B cell (primary cell): ENCODE data around the gene CFAP97D2. TPM values are rescaled to one million over a fixed set of nuclear protein-coding genes. Genes with fewer than 3 reads are reported as not detected.

Source experiments
- ATAC-seq: fragments of 200-7000 bp; cut with Tn5 transposase; one replicate; pipeline ENCODE4 v1.10.0; 2021; ENCODE audit warnings: low read depth, mild to moderate bottlenecking, moderate number of reproducible peaks, moderate library complexity
- CTCF ChIA-PET: fragments of 350-600 bp; sonication (Branson Sonifier 250); formaldehyde crosslinking; loops from one replicate; lab custom pipeline; 2021; ENCODE audit warnings: antibody characterized with exemption, inconsistent platforms; lab: Charles Lee
- POLR2A ChIA-PET: fragments of 350-600 bp; sonication (Branson Sonifier 250); formaldehyde crosslinking; loops from one replicate; lab custom pipeline; 2021; ENCODE audit warnings: antibody characterized with exemption; lab: Charles Lee
- DNase-seq: peaks from one replicate; pipeline ENCODE4 v3.0.0; 2013
- H2AFZ ChIP-seq: 2 replicates; pipeline ENCODE4 v1.6.1; 2012; ENCODE audit warnings: mild to moderate bottlenecking, low read depth, low read length; ENCODE audit not compliant: insufficient read depth, poor library complexity, severe bottlenecking
- H3K27ac ChIP-seq, 2 donors: 1 replicate in 1 of 2; 2 replicates in 1 of 2; pipeline ENCODE4 v1.5.1; 2012 to 2013; ENCODE audit warnings: low read length in 2 of 2, mild to moderate bottlenecking in 2 of 2, moderate library complexity in 1 of 2
- H3K27me3 ChIP-seq, 4 experiments: fragments of 200-600 bp in 1 of 4; sonication (generic) in 1 of 4; replicated peaks in 1 of 4; 1 replicate in 2 of 4; 2 replicates in 2 of 4; pipeline versions ENCODE4 v1.6.1 to v1.7.0; 2013 to 2016; ENCODE audit warnings: low read length in 3 of 4, mild to moderate bottlenecking in 2 of 4, mixed read lengths in 1 of 4, moderate library complexity in 1 of 4; ENCODE audit not compliant: insufficient read depth in 4 of 4, control insufficient read depth in 3 of 4; ENCODE audit errors: control extremely low read depth in 1 of 4
- H3K36me3 ChIP-seq, 2 experiments: replicated peaks in 1 of 2; 1 replicate in 1 of 2; 2 replicates in 1 of 2; pipeline versions ENCODE4 v1.6.1 to v1.7.1; 2013; ENCODE audit warnings: low read length in 1 of 2; ENCODE audit not compliant: insufficient read depth in 2 of 2, control insufficient read depth in 1 of 2; ENCODE audit errors: control extremely low read depth in 1 of 2, extremely low read depth in 1 of 2
- H3K4me1 ChIP-seq, 2 donors: fragments of 200-600 bp in 1 of 2; sonication (generic) in 1 of 2; 1 replicate in 1 of 2; 2 replicates in 1 of 2; pipeline versions ENCODE4 v1.5.1 to v1.6.1; 2013 to 2017; ENCODE audit warnings: low read length in 2 of 2; ENCODE audit not compliant: control insufficient read depth in 2 of 2, insufficient read depth in 2 of 2
- H3K4me2 ChIP-seq: replicated peaks from 2 replicates; pipeline ENCODE3; 2012; ENCODE audit warnings: mild to moderate bottlenecking, low read depth, low read length; ENCODE audit not compliant: poor library complexity, severe bottlenecking
- H3K4me3 ChIP-seq, 5 experiments: fragments of 200-600 bp in 1 of 5; sonication (generic) in 1 of 5; 1 replicate in 3 of 5; 2 replicates in 2 of 5; pipeline versions ENCODE4 v1.5.1 to v1.7.0; 2011 to 2016; ENCODE audit warnings: low read length in 4 of 5, mild to moderate bottlenecking in 4 of 5, low read depth in 2 of 5, control low read depth in 1 of 5, moderate library complexity in 1 of 5; ENCODE audit not compliant: insufficient read depth in 1 of 5; ENCODE audit errors: control extremely low read depth in 1 of 5, extremely low read depth in 1 of 5
- H3K79me2 ChIP-seq: fragments of 200-600 bp; sonication (generic); one replicate; pipeline ENCODE4 v1.6.0; 2016; ENCODE audit warnings: low read length; ENCODE audit not compliant: control insufficient read depth, insufficient read depth
- H3K9ac ChIP-seq: fragments of 200-600 bp; sonication (generic); 2 replicates; pipeline ENCODE4 v1.6.1; 2017; ENCODE audit warnings: mild to moderate bottlenecking, low read length, moderate library complexity
- H3K9me3 ChIP-seq, 3 donors: one replicate each; pipeline versions ENCODE4 v1.6.1 to v1.7.1; 2013; ENCODE audit warnings: low read length in 2 of 3; ENCODE audit not compliant: control insufficient read depth in 2 of 3, insufficient read depth in 1 of 3; ENCODE audit errors: control extremely low read depth in 1 of 3
- H4K20me1 ChIP-seq: 2 replicates; pipeline ENCODE4 v1.6.0; 2012; ENCODE audit warnings: mild to moderate bottlenecking, low read length; ENCODE audit not compliant: insufficient read depth, control insufficient read depth, poor library complexity, severe bottlenecking
- H3K27ac Mint-ChIP-seq: one replicate; pipeline ENCODE4 v1.8.0; 2021; ENCODE audit warnings: mixed read lengths
- H3K27me3 Mint-ChIP-seq: one replicate; pipeline ENCODE4 v1.8.0; 2021; ENCODE audit warnings: mixed read lengths
- H3K4me1 Mint-ChIP-seq: one replicate; pipeline ENCODE4 v1.8.0; 2021; ENCODE audit warnings: mixed read lengths
- H3K4me3 Mint-ChIP-seq: one replicate; pipeline ENCODE4 v1.8.0; 2021; ENCODE audit warnings: mixed read lengths
- H3K9me3 Mint-ChIP-seq: one replicate; pipeline ENCODE4 v1.8.0; 2022; ENCODE audit warnings: mixed read lengths; ENCODE audit not compliant: insufficient read depth
- CTCF ChIP-seq: fragments of 200-600 bp; IDR thresholded peaks from one replicate; pipeline ENCODE4 v1.8.0; 2022; ENCODE audit warnings: antibody characterized with exemption, mild to moderate bottlenecking
- EZH2 ChIP-seq: IDR thresholded peaks from 2 replicates; pipeline ENCODE4 v1.6.1; 2012; ENCODE audit warnings: borderline replicate concordance, low read depth, mild to moderate bottlenecking, moderate library complexity, low read length; ENCODE audit not compliant: insufficient read depth, poor library complexity, severe bottlenecking
- WGBS: methylation state at CpG from one replicate; pipeline ENCODE4 v1.1.5; 2013; ENCODE audit warnings: missing lambda C conversion rate; ENCODE audit not compliant: insufficient coverage; 5-methylcytosine and 5-hydroxymethylcytosine counted together
- intact Hi-C: fragments of 100-400 bp; cut with micrococcal nuclease; formaldehyde crosslinking; loops from one replicate; pipeline ENCODE4 v1.10.0; 2022
- polyA plus RNA-seq: library from polyadenylated mRNA; depleted of rRNA; stranded (reverse); fragments of >200 nt; gene quantifications from 2 replicates; pipeline ENCODE4 v1.2.3, GENCODE V29; 2012
- total RNA-seq, 2 donors: library from RNA; stranded (reverse); fragments of 120-200 nt in 1 of 2; gene quantifications; 1 replicate in 1 of 2; 2 replicates in 1 of 2; pipeline versions ENCODE4 v1.2.3 to v1.2.4, GENCODE V29; 2013 to 2022

CFAP97D2 gene
- total and polyA plus RNA-seq, 2 donors (not counting 1 experiment from before 2014, with no cell fraction given), result 0.09 to 0.22 TPM

GRCh38 chr13:114213980-114214379 lies 34.9 kb downstream of the CFAP97D2 start:
- H3K27me3 ChIP-seq, result peaks cover 0 to 25% (median 10%) of the 10 kb centered on the region in 4 experiments
- no peak overlapping the region for H3K9ac ChIP-seq
- no peak overlapping the region for H3K27ac ChIP-seq
- ChIA-PET CTCF (interaction anchor here (0.8 to 2.3 kb wide), 5 partner anchors 10 to 104 kb away, joined by 3 to 14 read pairs (median 3); no protein-coding TSS in a partner anchor), POLR2A (no interaction called here)
- peaks cover 2% of the 10 kb centered on the region for H3K4me1 Mint-ChIP-seq
- no peak overlapping the region for H3K4me3 ChIP-seq
- 99% methylated on average over 7 of the region's 7 CpGs for WGBS
- no peak overlapping the region for H3K27ac Mint-ChIP-seq
- no peaks in the 10 kb centered on the region for H3K9me3 Mint-ChIP-seq
- H3K36me3 ChIP-seq, result no peaks in the 10 kb centered on the region
- H3K27me3 Mint-ChIP-seq, result peaks cover 42% of the 10 kb centered on the region
- DNase-seq, result no peak
- H4K20me1 ChIP-seq, result no peaks in the 10 kb centered on the region
- no peak overlapping the region for H2AFZ ChIP-seq
- H3K4me3 Mint-ChIP-seq, result no peak overlapping the region
- TF ChIP-seq CTCF, result no peak
- no peak for TF ChIP-seq EZH2
- H3K4me2 ChIP-seq, result no peak overlapping the region
- no peaks in the 10 kb centered on the region for H3K9me3 ChIP-seq
- intact Hi-C loops, result no loop called here
- H3K79me2 ChIP-seq, result no peaks in the 10 kb centered on the region
- H3K4me1 ChIP-seq, result no peaks in the 10 kb centered on the region
- no peak for ATAC-seq

- Histone ChIP-seq H2AFZ (no peak overlapping the region), H3K4me1 (peaks cover 13% of the 10 kb centered on the region in 2 donors), H3K4me2 (no peak overlapping the region), H3K9me3 (no peaks in the 10 kb centered on the region), H3K79me2 (no peaks in the 10 kb centered on the region), H3K4me3 (no peak overlapping the region), H4K20me1 (no peaks in the 10 kb centered on the region), H3K27ac (no peak overlapping the region), H3K36me3 (no peaks in the 10 kb centered on the region), H3K27me3 (peaks cover 0 to 7% (median 3%) of the 10 kb centered on the region in 4 experiments), H3K9ac (no peak overlapping the region)
- POLR2A ChIA-PET, result no interaction called here
- Mint-ChIP-seq H3K9me3 (no peaks in the 10 kb centered on the region), H3K27me3 (peaks cover 18% of the 10 kb centered on the region), H3K4me1 (peaks cover 16% of the 10 kb centered on the region), H3K27ac (no peak overlapping the region), H3K4me3 (no peak overlapping the region)
- TF ChIP-seq CTCF (no peak), EZH2 (no peak)
- CTCF ChIA-PET, result interaction anchor here (1.2 kb wide), 1 partner anchor 403 kb away, joined by 3 read pairs; no protein-coding TSS in a partner anchor
- 0% methylated on average over 1 of the region's 3 CpGs for WGBS
- ATAC-seq (no peak), DNase-seq (no peak)
- intact Hi-C loops, result no loop called here
Observed at GRCh38 chr13:114219392-114219791, 40.3 kb downstream of the CFAP97D2 start.
